HG02981 (cell line): ENCODE results near the gene WDR4.
"Not testable (repeated sequence)": the region's sequence is repeated elsewhere in the genome, so short reads cannot be mapped to it uniquely, and the experiment has no call there.

Experiments
- ATAC-seq: cut with Tn5 transposase; IDR thresholded peaks from one replicate; pipeline ENCODE4 v1.9.1; 2021; ENCODE audit warnings: mild to moderate bottlenecking, moderate library complexity; ENCODE audit not compliant: unreplicated experiment

Gene WDR4

DNA sequence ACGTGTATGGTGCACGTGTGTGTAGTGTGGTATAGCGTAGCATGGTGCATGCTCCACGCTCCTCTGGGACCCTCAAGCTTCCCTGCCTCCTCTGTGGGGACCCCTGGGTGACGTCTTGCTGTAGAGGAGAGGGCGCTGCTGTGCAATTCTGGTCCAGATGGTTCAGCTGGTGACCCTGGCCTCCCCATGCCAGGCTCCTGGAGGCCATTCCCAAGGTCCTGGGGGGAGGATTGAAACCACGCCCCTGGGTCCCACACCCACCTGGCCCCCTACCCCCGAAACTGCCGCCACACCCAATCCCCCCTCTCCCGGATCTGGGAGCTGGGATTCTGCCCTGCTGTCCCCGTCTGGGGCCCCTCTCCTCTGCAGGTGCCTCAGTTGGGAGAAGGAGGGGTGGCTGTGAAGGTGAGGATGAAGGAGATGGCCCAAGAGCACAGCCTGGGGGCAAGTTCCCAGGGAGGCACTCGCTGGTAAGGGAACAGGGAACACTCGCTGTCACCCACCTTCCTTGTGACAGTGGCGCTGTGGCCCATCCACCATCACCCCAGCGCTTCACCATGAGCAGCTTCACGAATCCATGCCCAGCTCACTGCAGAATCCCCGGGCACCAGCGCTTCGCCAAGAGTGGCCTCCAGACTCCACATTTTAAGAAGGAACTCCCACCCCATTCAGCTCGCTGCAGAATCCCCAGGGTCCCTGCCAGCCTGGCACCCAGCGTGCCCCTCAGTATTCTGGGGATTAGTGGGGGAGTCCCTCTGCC is 38.0 kb downstream of the WDR4 start:
- no peak for ATAC-seq

DNA sequence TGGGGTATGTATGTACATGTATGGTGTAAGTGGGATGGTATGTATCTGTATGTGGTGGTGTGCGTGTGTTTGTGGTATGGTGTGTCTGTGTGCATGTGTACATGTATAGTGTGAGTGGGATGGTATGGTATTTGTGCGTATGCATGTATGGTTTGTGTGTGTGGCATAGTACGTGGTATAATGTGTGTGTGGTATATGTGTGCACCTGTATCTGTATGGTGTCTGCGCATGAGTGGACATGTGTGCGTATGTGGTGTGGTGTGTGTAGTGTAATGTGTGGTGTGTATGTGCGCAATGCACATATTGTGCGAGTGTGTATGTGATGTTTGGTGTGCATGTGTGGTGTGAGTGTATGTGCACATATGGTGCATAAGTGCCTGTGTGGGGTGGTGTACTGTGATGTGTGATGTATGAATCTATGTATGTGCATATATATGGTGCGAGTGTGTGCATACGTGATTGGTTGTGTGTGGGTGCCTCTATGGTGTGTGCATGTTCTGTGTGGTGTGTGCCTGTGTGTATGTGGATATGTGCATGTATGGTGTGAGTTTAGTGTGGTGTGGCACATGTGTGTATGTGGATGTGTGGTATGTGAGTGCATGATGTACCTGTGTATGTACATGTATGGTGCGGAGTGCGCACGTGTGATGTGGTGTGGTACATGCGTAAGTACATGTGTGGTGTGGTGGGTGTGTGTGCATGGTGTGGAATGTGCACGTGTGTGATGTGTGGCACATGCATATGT is 38.8 kb downstream of the WDR4 start:
- no peak for ATAC-seq

DNA sequence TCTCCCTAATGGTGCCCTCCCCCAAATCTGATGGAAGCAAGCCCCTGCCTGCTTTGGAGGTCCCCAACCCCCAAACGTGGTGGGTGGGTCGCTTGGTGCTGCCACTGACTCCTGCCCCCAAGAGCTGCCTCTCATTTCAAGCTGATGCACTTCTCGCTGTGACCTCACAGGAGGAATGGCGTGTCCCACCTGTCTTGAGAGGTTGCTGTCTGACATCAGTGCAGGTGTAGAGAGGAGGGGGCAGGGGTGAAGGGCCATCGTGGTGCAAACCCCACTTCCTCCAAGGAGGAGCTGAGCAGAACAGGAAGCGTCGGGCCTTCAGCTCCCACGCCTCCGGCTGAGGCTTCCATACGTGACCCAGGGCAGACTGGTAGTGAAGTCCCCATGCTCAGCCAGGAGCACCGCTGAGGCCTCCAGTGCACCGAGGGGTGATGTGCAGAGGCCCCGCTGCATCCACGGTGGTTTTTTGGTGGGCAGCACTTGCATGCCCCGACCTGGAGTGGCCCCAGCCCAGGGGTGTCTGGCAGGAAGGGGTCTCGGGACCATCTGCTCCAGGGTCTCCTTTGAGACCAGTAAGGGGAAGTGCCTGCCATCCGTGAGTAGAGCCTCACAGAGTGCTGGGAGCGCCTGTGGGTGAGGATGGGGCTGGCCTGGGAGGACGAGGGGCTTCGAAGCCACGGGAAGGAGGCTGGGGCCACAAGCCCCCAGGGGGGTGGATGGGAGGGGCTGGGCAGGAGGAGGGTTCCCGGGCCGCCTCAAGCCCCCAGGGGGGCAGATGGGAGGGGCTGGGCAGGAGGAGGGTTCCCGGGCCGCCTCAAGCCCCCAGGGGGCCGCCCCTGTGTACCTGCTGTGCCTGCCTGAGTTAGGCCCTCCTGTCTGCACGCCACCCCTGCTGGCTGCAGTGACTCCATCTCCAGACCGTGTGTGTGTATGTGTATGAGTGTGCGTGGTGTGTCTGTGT is 39.8 kb downstream of the WDR4 start:
- no peak for ATAC-seq

GRCh38 chr21:42838212-42838690 is 41.1 kb downstream of the WDR4 start:
- not testable (repeated sequence) for ATAC-seq

GRCh38 chr21:42837421-42838211 is 41.7 kb downstream of the WDR4 start:
- no peak for ATAC-seq

DNA sequence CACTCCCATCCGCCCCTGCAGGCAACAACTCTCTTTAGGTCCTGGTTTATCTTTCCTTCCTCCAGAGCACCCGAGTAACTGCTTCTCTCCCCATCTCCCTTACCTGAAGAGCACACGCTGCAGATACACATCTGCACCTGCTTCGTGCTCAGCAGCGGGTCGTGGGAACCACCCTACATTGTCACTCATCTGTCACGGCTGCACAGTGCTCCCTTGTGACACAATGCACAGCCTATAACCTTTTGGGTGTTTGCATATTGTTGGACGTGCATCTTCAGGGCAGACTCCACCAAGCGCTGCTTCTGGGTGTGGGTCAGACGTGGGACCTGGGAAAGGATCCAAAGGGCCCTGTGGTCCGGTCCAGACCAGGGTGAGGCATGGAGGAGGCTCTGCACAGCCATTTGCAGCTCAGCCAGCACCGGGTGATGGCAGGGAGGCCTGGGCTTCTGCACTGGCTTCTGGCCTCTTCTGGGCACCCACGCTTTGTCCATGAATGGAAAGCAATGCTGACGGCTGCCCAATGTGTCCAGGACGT is 42.5 kb downstream of the WDR4 start:
- no peak for ATAC-seq

DNA sequence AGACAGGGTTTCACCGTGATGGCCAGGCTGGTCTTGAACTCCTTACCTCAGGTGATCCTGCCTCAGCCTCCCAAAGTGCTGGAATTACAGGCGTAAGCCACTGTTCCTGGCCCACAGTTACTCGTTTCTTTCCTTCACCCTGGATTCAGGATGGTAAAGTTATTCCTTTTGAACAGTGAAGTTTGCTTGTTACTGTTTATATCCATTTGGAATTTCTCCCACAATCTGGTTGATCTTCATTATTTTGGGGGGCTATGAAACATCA is 43.0 kb downstream of the WDR4 start:
- ATAC-seq = no peak

GRCh38 chr21:42835611-42836401 is 43.5 kb downstream of the WDR4 start:
- no peak for ATAC-seq

DNA sequence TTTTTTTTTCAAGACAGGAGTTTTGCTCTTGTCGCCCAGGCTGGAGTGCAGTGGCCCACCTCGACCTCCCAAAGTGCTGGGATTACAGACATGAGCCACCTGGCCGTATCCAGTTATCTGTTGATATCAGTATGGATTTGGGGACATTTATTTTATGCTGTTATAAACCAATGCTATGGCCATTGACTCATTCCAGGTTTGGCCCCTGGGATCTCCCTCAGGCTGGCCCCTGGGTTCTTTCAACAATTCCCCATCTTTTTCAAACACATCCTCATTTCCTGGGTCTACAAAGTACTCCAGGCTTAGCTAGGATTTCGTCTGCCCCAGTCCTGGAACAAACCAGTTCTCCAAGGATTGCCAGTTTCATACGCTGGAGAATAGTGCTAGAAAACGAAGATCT is 44.1 kb downstream of the WDR4 start:
- ATAC-seq = no peak

GRCh38 chr21:42834726-42835191 is 44.6 kb downstream of the WDR4 start:
- ATAC-seq = no peak

DNA sequence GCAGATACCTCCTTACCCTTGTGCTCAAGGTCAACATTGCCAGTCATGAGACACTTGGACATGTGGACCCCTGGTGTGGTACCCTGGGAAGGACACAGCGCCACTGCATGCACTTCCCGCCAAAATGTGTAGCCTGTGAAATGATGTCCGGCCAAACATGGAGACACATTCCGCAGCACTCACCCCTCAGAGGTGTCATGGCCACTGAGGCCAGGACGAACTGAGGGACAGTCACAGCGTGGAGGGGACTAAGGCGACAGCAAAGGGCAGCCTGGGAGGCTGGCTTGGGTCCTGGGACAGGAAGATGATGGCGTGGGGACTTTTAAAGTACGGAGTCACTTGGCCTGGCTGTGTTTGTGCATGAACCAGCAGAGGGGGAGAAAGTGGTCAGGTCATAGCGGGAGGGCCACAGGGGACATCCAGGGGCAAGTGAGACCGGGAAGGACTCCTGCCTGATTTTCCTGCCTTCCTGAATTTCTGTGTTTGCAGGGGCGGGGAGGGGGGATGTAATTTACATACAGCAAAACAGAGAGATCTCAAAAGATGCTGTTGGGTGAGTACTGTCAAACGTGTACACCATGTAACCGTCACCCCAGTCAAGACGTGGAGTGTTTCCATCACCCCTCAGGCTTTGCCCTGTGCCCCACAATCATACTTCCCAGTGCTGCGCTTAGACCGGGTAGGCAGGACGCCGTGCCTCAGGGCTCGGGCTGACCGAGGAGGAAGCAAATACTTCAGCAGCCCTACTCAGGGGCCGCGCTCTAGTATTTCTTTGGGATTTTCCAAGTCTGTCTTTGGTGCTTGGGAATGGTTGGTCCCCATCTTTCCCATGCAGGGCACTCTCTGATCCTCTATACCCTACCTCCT is 45.2 kb downstream of the WDR4 start:
- ATAC-seq = no peak

DNA sequence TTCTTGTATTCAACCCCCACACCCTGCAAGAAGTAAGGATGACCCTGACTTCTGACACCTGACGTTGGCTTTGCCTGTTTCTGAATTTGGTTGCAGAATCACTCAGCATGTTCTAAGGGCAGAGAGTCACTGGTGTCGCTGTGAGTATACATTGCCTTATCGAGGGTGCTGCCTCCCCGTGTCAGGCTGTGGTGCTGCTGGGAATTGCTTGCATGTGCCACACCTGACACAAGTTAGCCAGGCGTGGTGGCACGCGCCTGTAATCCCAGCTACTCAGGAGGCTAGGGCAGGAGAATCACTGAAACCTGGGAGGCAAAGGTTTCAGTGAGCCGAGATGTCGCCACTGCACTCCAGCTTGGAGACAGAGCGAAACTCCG is 45.9 kb downstream of the WDR4 start:
- ATAC-seq = no peak

GRCh38 chr21:42832321-42832630 is 47.1 kb downstream of the WDR4 start:
- ATAC-seq = not testable (repeated sequence)

DNA sequence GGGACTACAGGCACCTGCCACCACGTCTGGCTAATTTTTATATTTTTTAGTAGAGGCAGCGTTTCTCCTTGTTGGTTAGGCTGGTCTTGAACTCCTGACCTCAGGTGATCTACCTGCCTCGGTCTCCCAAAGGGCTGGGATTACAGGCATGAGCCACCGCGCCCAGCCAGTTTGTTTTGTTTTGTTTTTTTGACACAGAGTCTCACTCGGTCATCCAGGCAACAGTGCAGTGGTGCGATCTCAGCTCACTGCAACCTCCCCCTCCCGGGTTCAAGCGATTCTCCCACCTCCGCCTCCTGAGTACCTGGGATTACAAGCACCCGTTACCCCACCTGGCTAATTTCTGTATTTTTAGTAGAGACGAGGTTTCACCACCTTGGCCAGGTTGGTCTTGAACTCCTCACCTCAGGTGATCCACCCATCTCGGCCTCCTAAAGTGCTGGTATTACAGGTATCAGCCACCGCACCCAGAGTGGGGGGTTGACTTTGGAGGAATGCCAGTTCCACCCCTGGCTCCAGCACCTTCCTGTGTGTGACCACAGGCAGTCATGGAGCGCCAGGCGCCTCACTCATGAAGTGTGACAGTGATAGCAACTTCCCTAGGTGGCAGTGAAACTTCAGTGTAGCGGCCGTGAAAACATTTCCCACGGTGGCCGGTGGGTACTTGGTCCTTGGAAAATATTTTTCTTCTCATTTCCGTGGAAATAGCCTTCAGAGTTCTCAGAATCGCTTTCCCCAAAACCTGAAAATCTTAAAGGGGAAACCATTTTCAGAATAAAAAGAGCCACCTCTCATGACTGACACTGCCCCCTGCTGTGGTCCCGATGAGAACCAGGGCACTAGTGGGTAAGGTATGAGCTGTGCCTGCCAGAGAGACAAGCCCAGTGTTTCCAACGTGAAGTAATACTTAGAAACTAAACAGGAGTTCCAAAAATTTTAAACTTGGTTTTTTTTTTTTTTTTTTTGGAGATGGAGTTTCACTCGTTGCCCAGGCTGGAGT is 48.6 kb downstream of the WDR4 start:
- ATAC-seq = no peak

GRCh38 chr21:42829954-42830353 is 49.4 kb downstream of the WDR4 start:
- ATAC-seq = no peak

DNA sequence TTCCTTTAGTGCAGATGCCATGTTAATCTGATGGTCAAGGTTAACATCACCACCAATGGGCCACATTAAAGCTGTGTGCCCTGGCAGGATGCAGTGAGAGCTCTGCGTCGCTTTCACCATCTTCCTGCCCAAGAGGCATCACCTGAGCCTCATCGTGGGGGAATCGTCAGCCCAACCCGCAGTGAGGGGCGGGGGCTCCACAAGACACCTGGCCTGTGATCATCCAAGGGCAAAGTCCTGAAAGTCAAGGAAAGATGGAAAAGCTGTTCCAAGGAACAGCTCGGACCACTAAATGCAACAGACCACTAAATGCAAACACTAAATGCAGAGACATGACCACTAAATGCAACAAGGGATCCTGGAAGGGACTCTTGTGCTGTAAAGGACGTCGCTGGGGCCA is 49.9 kb downstream of the WDR4 start:
- no peak for ATAC-seq

- ATAC-seq = no peak
These were observed 51.8 kb downstream of the WDR4 start for GRCh38 chr21:42827588-42827987.
